Measurements from ENCODE around the gene EPB42.

Gene EPB42

DNA sequence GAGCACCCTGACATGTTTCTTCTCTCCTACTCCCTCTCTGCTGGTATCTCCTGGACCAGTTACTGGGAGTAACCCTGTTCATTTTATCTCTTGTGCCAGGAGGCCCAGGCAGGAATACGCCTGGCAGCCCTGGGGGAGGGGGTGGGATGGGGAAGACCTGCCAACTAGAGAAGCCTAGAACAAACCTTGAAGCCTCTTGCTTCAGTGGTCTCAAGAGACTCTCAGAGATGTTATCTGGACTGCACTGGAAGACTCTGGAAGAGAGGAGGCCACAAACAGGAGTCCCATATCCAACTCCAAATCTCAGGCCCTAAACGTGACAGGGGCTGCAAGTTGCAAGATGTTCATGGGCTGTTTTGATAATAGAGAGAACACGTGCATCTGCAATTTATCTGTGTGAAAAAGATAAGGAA, at the start of gene EPB42:
Gene EPB42 (minus strand): TSS at position 28 of the 413 bp plus-strand sequence. CDS start 193 bp downstream, outside the sequence.
- DNase-seq (ENCODE audit: low read depth in 2 of 2) = no peak

DNA sequence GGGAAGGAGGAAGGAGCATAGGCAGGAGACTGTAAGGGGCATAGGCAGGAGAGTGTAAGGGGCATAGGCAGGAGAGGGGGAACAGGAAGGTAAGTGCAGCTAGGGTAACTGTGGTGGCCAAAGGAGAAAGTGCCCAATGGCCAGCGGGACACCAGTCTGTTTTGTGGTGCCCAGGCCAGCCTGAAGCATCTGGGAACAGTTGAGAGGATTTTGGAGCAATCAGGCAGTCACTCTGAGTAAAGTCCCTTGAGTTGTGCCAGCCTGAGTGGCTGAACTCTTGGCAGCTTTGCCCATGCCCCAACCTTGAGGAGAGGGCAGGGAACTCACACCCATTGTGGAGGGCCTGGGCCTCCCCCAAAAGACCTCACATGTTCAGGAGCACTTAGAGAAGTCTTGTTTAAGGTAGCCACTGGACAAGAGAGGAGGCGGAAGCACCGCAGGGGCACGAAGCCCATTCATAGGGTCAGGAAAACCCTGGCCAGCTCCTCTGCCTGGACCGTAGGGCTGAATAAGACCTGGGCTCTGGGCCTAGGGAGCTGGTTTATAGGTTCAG, 49.4 kb upstream of the EPB42 start:
- no peak for DNase-seq (ENCODE audit: low read depth in 2 of 2)

GRCh38 chr15:43268111-43269105, 47.6 kb upstream of the EPB42 start:
- DNase-seq (ENCODE audit: low read depth in 2 of 2) = no peak

DNA sequence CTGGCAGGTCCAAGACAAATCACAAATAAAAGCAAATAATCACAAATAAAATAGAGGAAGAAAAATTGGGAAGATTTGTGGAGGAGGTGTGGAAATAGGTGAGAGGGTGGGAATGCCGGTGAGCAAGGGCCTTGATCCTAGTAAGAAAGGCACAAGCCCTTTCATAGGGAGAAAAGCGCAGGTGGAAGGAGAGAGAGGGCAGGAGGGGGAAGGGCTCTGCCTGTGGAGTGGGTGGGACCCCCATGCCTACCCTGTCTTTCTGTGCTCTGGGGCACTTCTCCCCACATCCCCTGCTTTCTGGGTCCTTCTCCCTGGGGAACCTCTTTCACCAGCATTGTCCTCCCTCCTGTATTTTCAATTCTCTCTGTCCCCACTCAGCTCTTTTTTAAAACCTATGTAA, 46.6 kb upstream of the EPB42 start:
- no peak for DNase-seq (ENCODE audit: low read depth in 2 of 2)

DNA sequence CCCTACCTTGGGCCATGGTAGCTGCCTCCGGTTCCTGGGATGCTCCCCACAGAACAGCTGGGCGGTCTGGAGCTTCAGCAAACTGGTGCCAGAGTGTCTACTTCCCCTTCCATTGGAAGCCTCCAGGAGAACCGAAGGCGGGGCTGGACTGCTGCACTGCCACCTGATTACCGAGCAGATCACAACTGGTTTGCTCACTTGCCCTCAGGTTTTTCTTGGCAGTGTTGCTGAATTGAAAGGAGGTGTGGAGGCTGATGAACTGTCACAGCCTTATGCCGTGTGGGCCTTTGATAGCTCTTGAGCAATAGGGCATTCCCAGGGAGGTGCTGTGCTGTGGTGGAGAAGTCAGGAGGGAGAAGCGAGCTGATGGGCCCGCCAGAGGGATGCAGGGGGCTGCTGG, 46.0 kb upstream of the EPB42 start, which contains the start of gene TGM5:
Gene TGM5 (minus strand): TSS at position 95 of the 400 bp plus-strand sequence. CDS start 79 bp downstream, at position 16.
- no peak for DNase-seq (ENCODE audit: low read depth in 2 of 2)

DNA sequence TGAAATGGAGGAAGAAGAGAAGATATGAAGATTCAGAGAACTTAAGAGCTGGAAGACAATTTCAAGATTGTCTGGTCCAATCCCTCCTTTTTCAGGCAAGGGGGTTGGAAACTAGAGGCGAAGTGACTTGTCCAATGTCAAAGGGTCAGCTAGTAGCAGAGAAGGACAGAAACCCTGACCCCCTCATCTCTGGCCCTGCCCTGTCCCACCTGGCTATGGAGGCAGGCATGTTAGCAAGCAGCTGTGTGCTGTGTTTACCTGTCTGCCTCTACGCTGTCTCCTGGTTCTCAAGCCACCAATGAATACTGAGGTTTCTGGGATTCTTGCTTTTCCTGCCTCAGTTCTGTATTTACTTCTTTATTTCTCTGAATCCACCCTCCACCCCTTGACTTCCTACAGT, 45.6 kb upstream of the EPB42 start:
- no peak for DNase-seq (ENCODE audit: low read depth in 2 of 2)

- DNase-seq (ENCODE audit: low read depth in 2 of 2) = no peak
Measured at GRCh38 chr15:43260011-43260615, 39.3 kb upstream of the EPB42 start.

DNA sequence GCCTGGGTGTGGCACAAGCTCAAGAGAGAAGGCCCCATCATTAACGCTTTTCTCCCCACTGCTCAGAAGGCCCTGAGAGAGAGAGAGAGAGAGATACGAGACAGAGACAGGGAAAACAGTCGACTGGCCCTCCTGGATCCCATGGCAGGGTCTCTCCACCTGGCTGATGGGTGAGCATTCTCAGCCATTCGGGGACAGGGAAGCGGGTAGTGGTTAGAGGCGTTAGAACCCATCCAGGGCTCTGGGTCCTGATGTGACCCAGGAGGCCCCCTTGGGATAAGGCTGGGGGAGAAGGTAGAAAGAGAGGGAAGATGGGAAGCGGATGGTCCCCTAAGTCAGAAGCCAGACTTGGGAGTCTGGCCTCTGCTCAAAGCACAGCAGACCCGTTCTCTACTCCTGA, 38.0 kb upstream of the EPB42 start:
- DNase-seq (ENCODE audit: low read depth in 2 of 2) = no peak

DNA sequence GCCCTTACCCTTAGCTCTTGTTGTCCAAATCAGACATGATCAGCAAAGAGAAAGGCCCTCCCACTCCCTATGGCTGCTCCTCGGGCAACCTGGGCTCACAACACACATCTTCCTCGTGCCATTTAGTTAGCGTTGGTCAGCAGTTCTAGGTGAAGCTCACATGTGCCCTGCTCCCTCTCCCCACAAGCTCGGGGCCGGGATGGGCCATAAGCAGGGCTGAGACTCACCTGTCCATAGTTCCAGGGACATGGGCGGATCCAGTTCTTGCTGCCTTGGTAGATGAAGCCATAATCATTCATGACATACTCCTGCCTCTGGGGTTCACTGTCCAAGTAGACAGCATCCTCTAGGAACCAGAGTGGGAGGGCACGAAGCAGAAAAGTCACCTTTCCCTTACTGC, 35.5 kb upstream of the EPB42 start:
- no peak for DNase-seq (ENCODE audit: low read depth in 2 of 2)

GRCh38 chr15:43255376-43255775, 34.6 kb upstream of the EPB42 start:
- DNase-seq (ENCODE audit: low read depth in 2 of 2) = no peak

GRCh38 chr15:43253431-43254403, 32.9 kb upstream of the EPB42 start:
- DNase-seq (ENCODE audit: low read depth in 2 of 2) = no peak

DNA sequence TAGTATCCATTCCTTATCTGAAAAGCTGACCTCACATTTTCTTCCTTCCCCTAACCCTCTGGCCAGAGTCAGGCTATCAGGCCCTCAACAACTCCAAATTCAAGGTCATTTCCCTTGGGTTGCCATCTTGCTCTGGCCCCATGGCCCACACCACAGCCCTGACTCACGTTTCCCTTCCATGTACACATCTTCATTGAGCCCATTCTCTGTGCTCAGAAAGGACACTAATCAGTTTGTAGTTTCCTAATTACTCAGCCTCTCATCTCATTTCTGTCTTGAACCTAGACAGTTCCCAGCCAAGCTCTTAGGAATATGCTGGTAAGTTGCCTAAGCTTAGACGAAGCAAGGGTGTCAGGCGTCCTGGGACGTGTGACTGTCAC, 31.0 kb upstream of the EPB42 start:
- no peak for DNase-seq (ENCODE audit: low read depth in 2 of 2)

- DNase-seq (ENCODE audit: low read depth in 2 of 2) = no peak
Measured at GRCh38 chr15:43251185-43251870, 30.5 kb upstream of the EPB42 start.

GRCh38 chr15:43250785-43251184, 30.0 kb upstream of the EPB42 start:
- DNase-seq (ENCODE audit: low read depth in 2 of 2) = no peak

DNA sequence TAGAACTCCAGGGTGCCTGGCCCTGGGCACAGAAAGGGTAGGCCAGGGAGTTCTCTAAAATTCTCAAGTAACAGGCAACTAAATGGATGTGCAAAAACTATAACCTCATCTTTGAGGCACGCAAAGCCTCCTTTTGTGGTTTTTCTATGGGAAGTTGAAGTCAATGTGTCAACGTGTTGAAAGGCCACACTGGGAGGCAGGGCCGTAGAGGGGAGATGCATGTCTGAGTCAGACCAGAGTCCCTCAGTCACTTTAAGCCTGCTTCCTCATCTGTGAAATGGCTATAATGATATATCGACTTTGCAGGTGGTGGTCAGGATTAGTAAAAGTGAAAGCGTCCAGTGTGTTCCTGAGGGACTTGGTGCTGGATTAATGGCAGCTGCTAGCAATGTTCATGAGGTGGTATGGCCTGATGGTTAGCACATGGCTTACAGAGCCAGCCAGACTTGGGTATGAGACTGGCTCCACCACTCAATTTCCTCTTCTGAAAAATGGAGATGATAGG, 28.9 kb upstream of the EPB42 start:
- DNase-seq (ENCODE audit: low read depth in 2 of 2) = no peak

GRCh38 chr15:43249236-43249635, 28.4 kb upstream of the EPB42 start:
- DNase-seq (ENCODE audit: low read depth in 2 of 2) = no peak

- no peak for DNase-seq (ENCODE audit: low read depth in 2 of 2)
Measured at GRCh38 chr15:43246261-43246774, 25.5 kb upstream of the EPB42 start.

DNA sequence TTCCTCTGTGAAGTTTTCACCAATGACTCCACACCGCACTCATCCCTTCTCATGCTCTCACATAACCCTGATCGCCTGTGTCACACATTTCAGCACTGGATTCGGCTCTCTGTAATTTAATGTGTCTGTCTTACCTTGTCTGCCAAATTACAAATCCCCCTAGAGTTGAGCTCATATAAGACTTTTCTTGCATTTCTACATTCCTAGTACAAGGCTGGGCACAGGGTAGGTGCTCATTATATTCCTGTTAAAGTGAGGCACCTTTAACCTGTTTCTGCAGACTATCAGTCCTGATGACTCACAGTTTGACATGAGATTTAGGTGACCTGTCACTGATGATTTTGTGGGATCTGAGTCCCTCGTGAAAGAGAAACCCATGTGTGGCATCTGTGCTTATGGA, 23.3 kb upstream of the EPB42 start:
- no peak for DNase-seq (ENCODE audit: low read depth in 2 of 2)

GRCh38 chr15:43243020-43243645, 22.3 kb upstream of the EPB42 start:
- no peak for DNase-seq (ENCODE audit: low read depth in 2 of 2)

- no peak for DNase-seq (ENCODE audit: low read depth in 2 of 2)
Measured at GRCh38 chr15:43242616-43243015, 21.8 kb upstream of the EPB42 start.

All from stimulated activated CD4-positive, alpha-beta T cell treated with anti-CD3 and anti-CD28 coated beads, Interleukin-1b, Interleukin-23, amount 100 ng/mL, for 1 hour (primary cell).